Islet precursor cell (in vitro differentiated cells): ENCODE results near the gene NHERF1.

Experiments
- DNase-seq: peaks from one replicate; pipeline ENCODE4 v3.0.0-alpha.2; 2018

The NHERF1 gene

GRCh38 chr17:74815067-74815466, 66.6 kb downstream of the NHERF1 start:
- DNase-seq, result no peak

- DNase-seq, result no peak
Observed at GRCh38 chr17:74815550-74816370, 67.3 kb downstream of the NHERF1 start.

GRCh38 chr17:74816905-74817620, 68.6 kb downstream of the NHERF1 start:
- DNase-seq, result no peak

GRCh38 chr17:74818291-74818938, 70.0 kb downstream of the NHERF1 start:
- no peak for DNase-seq
